SW 1271 (cell line): ENCODE data around the gene PROM2.

Experiments used
- DNase-seq, 2 experiments: peaks; one replicate each; lab custom pipeline; 2025; lab: John Stamatoyannopoulos, UW

The PROM2 gene

GRCh38 chr2:95285542-95285932 is 11.3 kb downstream of the PROM2 start:
- DNase-seq = no peak

- no peak for DNase-seq
These were observed 13.1 kb downstream of the PROM2 start for GRCh38 chr2:95287336-95287735.

- DNase-seq = no peak
These were observed 13.6 kb downstream of the PROM2 start for GRCh38 chr2:95287806-95288205.

GRCh38 chr2:95289253-95289652 is 15.0 kb downstream of the PROM2 start:
- DNase-seq = no peak

GRCh38 chr2:95291222-95291621 is 17.0 kb downstream of the PROM2 start:
- no peak for DNase-seq

GRCh38 chr2:95292623-95293260 is 18.5 kb downstream of the PROM2 start:
- DNase-seq = no peak

- no peak for DNase-seq
These were observed 20.5 kb downstream of the PROM2 start for GRCh38 chr2:95294579-95295250.

- DNase-seq = no peak
These were observed 21.1 kb downstream of the PROM2 start for GRCh38 chr2:95295376-95295775.

GRCh38 chr2:95296011-95296410 is 21.8 kb downstream of the PROM2 start:
- no peak for DNase-seq

GRCh38 chr2:95296880-95297487 is 22.7 kb downstream of the PROM2 start, which contains the start of gene KCNIP3:
TSS of gene KCNIP3 (plus strand) at chr2:95297347. CDS start at chr2:95297439, 92 bp downstream.
- DNase-seq = no peak

GRCh38 chr2:95297639-95298395 is 23.6 kb downstream of the PROM2 start:
- no peak for DNase-seq

- no peak for DNase-seq
These were observed 24.4 kb downstream of the PROM2 start for GRCh38 chr2:95298486-95299111.

- DNase-seq = no peak
These were observed 25.7 kb downstream of the PROM2 start for GRCh38 chr2:95299961-95300360.

GRCh38 chr2:95300450-95300849 is 26.2 kb downstream of the PROM2 start:
- DNase-seq = no peak

GRCh38 chr2:95301186-95301585 is 26.9 kb downstream of the PROM2 start:
- no peak for DNase-seq

GRCh38 chr2:95301876-95302641 is 27.8 kb downstream of the PROM2 start:
- no peak for DNase-seq

- no peak for DNase-seq
These were observed 29.1 kb downstream of the PROM2 start for GRCh38 chr2:95303191-95303919.

- no peak for DNase-seq
These were observed 31.3 kb downstream of the PROM2 start for GRCh38 chr2:95305380-95306061.

- no peak for DNase-seq
These were observed 32.2 kb downstream of the PROM2 start for GRCh38 chr2:95306336-95306895.

GRCh38 chr2:95307036-95307435 is 32.8 kb downstream of the PROM2 start:
- no peak for DNase-seq
